Measurements from ENCODE around the gene TPBG.
A peak's percentile ranks its signal among the peaks of the same experiment; 100 is the strongest.

TPBG gene, protein sequence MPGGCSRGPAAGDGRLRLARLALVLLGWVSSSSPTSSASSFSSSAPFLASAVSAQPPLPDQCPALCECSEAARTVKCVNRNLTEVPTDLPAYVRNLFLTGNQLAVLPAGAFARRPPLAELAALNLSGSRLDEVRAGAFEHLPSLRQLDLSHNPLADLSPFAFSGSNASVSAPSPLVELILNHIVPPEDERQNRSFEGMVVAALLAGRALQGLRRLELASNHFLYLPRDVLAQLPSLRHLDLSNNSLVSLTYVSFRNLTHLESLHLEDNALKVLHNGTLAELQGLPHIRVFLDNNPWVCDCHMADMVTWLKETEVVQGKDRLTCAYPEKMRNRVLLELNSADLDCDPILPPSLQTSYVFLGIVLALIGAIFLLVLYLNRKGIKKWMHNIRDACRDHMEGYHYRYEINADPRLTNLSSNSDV

DNA sequence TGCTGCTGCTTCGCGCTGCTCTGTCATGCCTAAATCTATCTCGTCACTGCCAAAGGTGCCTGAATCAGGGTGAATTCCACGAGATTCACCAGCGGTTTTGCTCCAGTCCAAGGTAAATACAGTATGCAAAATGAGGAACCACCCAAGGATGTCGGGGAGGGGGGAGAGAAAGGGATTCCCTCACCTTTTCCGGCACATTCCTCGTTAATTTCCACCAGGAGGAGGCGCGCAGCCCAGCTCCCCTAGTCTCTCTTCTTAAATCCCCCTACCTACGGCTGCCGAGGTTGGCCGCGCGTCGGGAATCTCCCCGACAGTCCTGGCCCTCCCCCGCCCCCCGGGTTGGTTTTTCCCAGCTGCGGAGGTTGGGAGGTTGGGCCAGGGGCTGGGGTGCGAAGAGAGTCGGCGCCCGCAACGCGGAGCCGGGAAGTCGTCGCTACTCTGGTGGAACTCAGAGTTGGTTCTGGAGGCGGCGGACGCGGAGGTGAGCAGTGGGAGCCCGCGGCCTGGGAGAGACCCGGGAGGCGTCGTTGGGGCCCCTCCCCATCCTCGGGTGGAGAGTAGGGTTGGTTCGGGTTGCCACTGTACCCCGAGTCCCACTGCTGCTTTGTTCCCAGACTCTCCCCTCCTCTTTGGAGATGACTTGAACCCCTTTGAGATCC, at the start of gene TPBG:
TPBG (plus strand) TSS at position 390 of the 659 bp plus-strand sequence. CDS start 1,145 bp downstream, outside the sequence.
- peak; percentile 88 for DNase-seq

DNA sequence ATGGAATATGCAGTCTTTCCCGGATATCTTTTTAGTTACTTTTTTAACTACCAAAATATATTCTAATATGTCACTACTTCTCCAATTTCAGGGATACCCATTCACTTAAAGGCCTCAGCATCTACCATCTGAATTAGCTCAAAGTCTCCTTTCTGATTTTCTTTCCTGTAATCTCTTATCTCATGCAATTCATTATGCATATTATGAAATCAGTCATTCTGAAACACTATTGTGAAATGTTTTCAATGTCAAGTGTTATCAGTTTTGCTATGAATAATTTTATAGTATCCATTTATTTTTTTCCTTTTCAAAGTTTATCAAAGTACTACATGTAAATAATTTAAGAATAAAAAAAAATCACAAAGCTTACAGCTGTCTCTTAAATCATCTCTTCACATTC, 41.2 kb upstream of the TPBG start:
- DNase-seq: no peak

DNA sequence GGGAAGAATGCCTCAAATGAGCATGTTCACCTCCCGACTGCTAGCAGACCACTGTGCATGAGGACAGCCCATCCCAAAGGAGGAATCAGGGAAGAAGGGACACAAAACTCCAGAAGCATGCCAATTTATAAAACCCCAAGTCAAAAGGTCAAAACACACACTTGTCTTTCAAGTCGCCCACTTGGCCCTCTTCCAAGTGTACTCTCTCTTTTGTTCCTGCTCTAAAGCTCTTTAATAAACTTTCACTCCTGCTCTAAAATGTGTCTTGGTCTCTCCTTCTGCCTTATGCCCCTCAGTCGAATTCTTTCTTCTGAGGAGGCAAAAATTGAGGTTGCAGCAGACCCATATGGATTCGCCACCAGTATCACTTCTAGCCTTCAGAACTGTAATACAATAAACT, 33.9 kb upstream of the TPBG start:
- no peak for DNase-seq

DNA sequence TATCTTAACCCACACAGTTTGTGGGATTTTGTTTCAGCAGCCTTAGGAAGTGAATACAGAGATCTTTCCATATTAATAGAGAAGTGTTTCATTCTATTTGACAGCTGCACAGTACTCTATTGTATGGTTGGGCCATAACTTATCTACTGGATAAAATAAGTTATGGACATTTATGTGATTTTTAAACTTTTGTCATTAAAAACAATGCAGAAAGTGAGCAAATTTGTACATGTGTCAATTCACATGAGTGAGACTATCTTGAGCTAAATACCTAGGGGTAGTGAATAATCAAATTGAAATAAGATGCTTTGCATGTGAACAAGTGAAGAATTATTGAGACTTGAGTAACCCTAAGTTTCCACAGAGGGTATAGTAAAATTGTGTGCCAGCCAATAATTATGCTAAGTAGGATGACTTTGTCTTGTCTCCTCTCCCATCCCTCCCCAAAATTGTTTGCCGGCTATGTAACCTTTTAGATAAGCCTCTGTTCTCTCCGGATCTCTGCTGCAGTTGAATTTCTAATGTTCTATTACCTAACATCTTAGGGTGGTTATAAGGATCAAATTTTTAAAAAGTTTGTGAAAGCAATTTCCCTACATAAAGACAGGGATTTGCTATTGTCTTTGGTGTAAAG, 33.3 kb upstream of the TPBG start:
- DNase-seq: no peak

DNA sequence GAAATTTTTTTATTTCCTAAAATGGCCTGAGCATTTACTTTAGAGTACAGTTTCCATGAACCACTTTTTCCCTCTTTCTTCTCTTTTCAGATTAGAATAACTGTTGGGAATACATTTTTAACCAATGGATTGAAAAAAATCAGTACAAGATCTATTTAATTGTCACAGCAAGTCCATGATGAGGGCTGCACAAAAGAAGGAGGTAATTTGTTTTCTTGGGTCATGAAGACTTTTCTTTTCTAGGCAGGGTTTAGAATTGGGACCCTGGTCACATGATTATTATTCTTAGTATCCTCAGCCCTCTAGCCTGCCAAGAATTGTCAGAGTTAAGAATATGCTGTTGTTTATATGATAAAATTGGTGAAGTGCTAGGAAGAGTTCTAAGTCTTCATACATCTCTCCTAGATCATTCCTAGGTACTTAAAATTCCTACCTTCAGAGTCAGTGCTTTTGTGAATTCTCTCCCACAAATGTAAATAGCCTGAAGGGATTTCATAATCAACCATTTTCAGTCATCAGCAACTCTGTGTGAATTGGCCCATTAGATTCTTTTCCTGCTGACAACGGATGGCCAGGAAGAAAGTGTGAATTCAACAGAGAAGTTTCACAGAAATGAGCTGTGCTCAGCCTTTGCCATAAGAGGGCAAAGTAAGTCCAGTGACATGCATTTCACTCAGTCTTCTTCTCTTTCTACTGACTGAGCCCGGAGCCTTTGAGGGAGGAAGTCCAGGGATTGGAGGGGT, 32.4 kb upstream of the TPBG start:
- DNase-seq: peak; percentile 71

DNA sequence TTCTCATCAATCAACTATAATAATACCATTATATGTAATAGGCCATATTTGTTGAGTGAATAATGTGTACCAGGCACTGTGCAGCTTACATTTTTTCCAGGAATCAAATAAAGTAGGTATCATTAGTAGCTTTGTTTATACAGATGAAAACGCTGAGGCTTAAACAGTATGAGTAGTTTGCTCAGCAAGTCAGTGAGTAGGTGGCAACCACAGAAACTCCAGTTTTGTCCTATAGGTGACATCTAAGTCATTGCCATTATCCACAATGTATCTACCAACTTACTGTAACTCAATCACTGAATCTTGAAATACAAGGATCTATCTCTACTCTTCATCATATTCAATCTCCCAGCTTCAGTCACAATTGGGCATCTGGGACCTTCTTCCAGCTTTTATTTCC, 29.8 kb upstream of the TPBG start:
- DNase-seq: no peak

DNA sequence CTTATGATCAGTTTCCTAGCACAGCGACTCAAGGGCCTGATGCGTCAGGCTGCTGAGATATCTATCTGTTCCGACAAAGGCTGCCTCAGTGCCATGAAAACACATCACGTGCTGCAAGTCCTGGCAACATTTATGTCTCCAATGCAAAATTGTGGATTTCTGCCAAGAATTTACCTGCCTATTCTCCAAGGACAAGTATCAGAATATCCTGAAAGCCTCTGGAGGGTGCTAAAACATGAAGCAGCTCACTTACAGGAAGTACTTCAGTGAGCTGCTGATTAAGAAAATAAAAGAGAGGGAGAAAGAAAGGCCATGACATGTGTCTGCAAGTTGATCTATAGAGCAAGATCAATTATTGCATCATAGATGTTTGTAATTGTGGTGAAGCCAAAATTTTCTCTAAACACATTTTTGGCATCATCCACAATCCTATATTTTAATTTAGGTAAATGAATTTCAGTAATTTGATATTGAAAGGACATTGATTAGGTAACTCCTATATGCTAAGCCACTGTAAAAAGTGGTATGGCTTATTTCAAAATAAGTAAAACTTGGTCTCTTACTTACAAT, 25.8 kb upstream of the TPBG start:
- no peak for DNase-seq

DNA sequence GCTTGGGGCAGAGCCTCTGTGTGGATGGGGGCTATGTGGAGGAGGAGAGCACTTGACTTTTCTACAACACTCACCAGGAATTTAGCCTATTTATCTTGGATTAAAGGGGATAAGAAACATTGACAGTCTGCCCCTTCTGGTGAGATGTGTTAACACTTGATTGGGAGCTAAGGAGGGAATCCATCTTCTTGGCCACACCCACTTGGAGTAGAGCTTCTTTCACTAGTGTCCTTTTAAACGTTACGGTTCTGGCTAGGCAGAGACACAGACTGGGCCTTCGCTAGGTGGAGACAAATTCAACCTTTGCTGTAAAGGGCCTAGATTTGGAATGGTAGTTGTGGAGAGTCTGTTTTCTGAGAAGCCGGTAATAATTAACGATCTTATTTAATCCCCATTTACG, 15.5 kb upstream of the TPBG start:
- no peak for DNase-seq

DNA sequence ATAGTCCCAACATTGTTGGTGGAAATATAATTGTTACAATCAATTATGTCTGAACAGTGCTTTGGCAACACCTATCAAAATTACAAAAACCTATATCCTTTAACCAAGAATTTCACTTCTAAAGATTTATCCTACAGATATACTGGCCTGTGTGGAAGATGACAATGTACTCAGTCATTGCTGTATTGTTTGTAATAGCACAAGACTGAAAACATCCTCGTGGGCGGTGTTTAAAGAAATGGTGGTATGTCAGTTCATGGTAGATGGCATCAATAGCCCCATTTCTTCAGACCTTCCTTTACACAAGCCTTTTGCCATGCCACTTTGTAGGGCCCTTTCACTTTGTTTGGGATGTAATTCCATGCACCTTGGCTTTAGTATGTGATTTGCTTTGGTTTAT, 9.8 kb upstream of the TPBG start:
- DNase-seq: no peak

DNA sequence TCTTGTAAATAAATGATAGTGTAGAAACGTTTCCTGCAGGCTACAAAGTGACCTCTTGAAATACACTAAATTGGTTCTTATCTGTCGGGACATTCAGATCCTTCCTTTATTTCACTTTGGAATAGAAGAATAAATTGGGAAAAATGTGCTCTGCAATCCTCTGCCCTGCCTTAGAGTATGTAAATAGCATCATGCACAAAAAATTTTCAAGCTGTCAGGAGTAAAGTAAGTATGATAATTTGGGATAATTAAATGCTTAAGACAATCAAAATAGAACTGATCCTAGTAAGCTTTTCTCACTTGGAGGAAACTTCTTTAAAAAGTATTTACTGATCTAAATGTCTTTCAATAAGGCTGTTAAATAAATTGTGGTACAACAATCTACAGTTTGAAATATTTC, 3.1 kb upstream of the TPBG start:
- DNase-seq: no peak

DNA sequence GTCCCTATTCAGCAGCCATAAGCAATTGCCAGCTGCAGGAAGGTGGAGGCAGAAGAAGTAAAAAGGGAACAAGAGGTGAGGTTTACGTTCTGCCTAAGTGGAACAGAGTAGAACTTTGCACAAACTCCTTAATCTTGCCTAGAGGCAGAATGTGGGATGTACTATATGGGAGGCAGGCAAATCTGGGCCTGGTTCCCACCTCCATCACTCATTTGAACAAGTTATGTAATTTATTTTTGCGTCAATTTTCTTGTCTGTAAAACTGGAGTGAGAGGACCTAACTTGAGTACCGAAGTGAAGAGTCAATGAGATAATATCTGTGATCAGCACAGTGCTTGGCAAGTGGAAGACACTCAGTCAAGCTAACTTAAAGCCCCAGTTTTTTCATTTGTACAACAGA, 2.0 kb upstream of the TPBG start:
- DNase-seq: no peak

DNA sequence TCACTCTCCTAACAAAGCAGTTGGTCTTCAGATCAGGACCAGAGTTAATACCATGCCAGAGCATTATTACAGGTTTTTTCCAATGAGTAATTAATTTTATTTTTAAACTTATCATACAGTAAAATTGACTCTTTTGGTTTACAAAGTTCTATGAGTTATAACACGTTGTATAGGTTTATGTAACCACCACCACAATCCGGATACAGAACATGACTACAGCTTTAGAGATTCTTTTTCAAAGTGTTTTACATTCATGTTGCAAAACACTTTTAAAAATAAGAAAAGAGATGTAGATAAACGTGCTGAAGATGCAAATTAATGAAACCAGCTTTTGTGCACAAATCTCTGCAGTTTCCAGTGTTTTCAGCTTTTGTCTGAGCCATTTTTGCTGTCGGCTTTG, 1.5 kb upstream of the TPBG start:
- peak; percentile 26 for DNase-seq

DNA sequence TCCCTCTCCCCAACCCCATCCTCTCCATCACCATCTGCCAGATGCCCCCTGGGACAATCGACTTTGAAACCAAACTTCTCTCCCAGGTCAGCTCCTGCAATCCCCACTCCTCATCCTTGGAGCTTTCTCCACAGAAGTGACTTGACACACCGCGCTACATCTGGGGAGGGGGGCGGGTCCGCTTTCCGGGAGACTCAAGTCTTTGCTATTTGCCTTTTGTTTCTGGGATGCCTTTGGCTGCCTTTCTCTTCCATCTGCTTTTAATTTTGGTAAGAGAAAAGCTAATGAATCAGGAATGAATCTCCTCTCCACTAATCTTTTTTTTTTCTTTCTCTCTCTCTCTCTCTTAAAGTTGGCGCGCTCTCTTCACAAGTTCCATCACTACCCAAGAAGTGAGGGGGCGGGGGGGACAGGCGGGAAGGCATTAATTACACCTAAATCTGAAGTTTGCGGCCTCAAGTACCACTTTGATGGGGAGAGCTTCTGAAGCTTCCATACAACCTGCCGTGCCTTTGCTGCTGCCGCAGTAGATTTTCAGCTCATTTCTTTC, 664 bp upstream of the TPBG start:
- peak; percentile 98 for DNase-seq

DNA sequence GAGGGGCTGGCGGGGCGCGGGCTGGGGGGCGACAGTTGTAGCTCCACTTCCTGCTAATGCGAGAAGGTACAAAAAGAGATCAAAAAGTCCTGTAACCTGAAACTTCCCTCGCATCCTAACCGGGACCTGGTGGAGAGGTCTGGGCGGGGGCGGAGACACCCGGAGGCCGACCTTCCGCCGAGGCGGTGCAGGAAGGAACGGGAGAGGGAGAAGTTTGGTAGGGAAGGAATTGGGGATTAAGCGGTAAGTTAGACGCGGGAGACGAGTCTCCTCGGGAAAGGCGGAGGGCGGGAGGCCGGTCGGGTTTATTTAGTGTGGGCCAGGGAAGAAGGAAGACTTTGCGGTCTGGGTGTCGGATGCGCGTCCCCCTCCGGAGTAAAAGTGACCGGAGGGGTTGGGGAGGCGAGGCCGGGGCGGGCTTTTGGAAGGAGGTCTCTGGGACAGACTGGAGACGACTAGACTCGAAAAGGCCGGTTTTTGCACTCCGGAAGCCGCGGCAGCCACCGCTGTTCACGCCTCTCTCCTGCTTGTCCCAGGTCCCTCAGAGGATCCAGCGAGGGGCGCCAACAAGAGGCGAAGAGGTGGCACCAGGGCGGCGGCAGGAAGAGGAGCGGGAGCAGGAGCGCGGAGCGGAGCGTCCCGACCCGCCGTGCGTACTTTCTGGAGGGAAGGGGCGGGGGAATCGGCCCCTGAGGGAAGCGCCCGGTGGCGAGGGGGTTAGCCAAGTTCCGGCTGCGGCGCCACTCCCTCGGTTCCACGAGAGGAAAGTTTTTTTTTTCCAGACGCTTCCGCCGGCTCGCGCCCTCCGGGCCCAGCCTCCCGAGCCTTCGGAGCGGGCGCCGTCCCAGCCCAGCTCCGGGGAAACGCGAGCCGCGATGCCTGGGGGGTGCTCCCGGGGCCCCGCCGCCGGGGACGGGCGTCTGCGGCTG, 734 bp downstream of the TPBG start:
- DNase-seq: peak; percentile 74

DNA sequence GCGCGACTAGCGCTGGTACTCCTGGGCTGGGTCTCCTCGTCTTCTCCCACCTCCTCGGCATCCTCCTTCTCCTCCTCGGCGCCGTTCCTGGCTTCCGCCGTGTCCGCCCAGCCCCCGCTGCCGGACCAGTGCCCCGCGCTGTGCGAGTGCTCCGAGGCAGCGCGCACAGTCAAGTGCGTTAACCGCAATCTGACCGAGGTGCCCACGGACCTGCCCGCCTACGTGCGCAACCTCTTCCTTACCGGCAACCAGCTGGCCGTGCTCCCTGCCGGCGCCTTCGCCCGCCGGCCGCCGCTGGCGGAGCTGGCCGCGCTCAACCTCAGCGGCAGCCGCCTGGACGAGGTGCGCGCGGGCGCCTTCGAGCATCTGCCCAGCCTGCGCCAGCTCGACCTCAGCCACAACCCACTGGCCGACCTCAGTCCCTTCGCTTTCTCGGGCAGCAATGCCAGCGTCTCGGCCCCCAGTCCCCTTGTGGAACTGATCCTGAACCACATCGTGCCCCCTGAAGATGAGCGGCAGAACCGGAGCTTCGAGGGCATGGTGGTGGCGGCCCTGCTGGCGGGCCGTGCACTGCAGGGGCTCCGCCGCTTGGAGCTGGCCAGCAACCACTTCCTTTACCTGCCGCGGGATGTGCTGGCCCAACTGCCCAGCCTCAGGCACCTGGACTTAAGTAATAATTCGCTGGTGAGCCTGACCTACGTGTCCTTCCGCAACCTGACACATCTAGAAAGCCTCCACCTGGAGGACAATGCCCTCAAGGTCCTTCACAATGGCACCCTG, 1.6 kb downstream of the TPBG start:
- DNase-seq: peak; percentile 22

DNA sequence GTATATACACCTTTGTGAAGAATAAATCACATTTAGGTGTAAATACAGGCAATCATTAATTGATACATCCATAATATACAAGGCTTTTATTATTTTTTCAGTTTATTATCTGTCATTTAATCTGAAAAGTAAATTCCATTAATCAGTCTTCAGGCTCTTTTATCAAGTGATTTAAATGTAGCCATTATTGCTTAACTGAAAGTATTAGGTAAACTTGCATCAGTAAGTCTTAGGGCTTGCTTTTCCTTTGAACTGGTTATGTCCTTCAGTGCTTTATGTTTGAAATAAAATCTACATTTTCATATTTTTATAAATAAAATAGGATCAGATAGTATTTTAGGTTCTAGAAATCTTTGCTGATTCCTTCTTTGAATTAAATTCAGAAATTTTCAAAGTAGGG, 4.1 kb downstream of the TPBG start:
- DNase-seq: no peak

DNA sequence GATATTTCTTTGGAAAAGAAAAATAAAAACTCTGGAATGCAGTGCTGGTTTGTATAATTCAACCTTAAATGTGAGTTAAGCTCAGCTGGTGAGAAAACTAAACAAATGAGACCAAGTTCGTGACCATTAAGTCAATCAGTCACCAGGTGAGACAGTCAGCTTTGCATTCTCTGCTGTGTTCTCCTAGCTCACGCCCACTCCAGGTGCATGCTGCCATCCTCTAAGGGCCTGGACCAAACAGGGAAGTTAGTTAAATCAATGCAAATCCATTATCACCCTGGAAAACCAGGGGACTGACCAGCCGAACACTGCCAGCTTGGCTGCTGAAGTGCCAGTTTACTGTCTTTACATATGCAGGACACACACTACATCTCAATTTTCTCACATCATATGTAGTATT, 7.2 kb downstream of the TPBG start:
- DNase-seq: no peak

DNA sequence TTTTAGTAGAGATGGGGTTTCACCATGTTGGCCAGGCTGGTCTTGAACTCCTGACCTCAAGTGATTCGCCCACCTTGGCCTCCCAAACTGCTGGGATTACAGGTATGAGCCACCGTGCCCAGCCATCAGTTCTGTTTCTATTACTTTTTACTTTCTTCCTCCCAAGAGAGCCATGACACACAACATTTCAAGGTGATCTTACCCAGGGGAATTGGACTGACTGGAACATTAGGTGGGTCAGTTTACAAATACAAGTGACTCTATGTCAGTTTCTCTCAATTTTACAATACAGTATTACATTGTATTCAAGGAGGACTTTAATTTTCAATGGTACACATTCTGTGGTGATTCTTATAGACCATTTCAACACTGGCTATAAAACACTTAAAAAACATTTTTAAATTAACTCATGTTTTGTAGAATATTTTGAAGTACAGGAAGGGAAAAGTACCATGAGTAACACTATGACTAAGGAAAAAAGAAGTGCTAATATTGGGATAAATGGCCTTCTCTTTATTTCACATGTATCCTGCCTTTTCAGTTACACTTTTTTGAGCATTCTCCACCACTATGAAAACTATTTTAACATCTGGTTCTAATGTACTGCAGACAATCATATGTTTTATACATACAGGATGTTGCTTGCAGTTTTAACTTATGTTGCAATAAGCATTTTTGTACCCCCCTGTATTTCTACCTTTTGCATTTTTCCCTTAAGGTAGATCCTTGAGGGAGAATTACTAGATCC, 8.4 kb downstream of the TPBG start:
- DNase-seq: peak; percentile 84

DNA sequence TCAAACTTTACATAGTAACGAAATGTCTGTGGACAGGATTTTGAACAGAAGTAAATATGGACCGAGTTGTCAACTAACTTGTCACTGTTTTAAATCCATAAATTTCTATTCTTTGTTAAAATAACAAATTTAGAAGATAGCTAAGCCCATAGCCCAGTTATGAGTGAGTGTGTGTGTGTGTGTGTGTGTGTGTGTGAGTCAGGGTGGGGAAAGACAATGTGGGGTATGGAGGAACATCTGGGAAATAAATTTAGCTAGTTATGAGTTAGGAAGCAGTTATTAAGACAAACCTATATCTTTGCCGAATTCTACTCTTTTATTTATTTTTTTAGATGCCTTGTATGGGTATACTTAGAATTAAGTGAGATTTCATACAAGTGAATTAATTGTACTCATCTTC, 9.0 kb downstream of the TPBG start:
- peak; percentile 44 for DNase-seq

DNA sequence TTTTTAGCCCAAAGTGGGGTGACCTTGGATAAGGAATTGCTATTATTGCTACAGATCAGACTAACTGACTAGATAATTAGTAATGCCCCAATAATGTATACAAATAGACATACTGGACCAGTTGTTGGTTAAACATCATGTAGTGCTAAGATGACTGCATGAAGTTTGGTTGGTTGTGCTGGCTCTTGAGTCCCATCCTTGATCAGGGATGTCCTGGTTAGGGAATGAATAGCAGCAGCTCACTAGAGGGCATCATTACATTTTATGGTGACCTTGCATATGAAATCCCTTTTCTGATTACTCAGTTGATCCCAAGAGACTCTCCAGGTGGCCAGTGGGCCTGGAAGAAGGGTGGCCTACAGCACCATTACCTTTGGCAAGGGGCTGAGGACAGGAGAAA, 10.9 kb downstream of the TPBG start:
- DNase-seq: no peak
